IPS-18a (cell line): ENCODE data around the gene WNT7A.

Source experiments
- H3K27ac ChIP-seq: one replicate; pipeline ENCODE4 v1.5.1; 2013; ENCODE audit warnings: low read length
- H3K27me3 ChIP-seq: one replicate; pipeline ENCODE4 v1.6.1; 2013; ENCODE audit warnings: mild to moderate bottlenecking, low read length; ENCODE audit not compliant: control insufficient read depth, insufficient read depth
- H3K36me3 ChIP-seq: one replicate; pipeline ENCODE4 v1.6.1; 2013; ENCODE audit warnings: low read depth, low read length; ENCODE audit not compliant: control insufficient read depth
- H3K4me1 ChIP-seq: one replicate; pipeline ENCODE4 v1.6.1; 2013; ENCODE audit warnings: low read depth, low read length; ENCODE audit not compliant: control insufficient read depth
- H3K4me3 ChIP-seq: one replicate; pipeline ENCODE4 v1.5.1; 2013; ENCODE audit warnings: low read length
- H3K9ac ChIP-seq: one replicate; pipeline ENCODE4 v1.6.1; 2013; ENCODE audit warnings: mild to moderate bottlenecking, low read length, moderate library complexity
- H3K9me3 ChIP-seq: one replicate; pipeline ENCODE4 v1.6.1; 2013; ENCODE audit warnings: low read depth, low read length; ENCODE audit not compliant: control insufficient read depth

WNT7A gene

GRCh38 chr3:13870902-13871301, 9.0 kb downstream of the WNT7A start:
- H3K36me3 ChIP-seq = no peaks in the 10 kb centered on the region
- H3K4me3 ChIP-seq = no peak overlapping the region
- H3K9ac ChIP-seq = no peak overlapping the region
- H3K4me1 ChIP-seq = peaks cover 12% of the 10 kb centered on the region
- H3K9me3 ChIP-seq = no peaks in the 10 kb centered on the region
- H3K27ac ChIP-seq = no peak overlapping the region
- peaks cover 17% of the 10 kb centered on the region for H3K27me3 ChIP-seq

GRCh38 chr3:13869761-13870343, 10.0 kb downstream of the WNT7A start:
- H3K27ac ChIP-seq = no peak overlapping the region

GRCh38 chr3:13868844-13869724, 10.8 kb downstream of the WNT7A start:
- Histone ChIP-seq H3K27ac (no peak overlapping the region), H3K36me3 (no peaks in the 10 kb centered on the region), H3K4me3 (no peak overlapping the region), H3K4me1 (peaks cover 11% of the 10 kb centered on the region), H3K27me3 (no peaks in the 10 kb centered on the region), H3K9me3 (no peaks in the 10 kb centered on the region), H3K9ac (no peak overlapping the region)

More at GRCh38 chr3:13869761-13870343, 10.0 kb downstream of the WNT7A start:
- Histone ChIP-seq H3K4me1 (peaks cover 12% of the 10 kb centered on the region), H3K9me3 (no peaks in the 10 kb centered on the region), H3K4me3 (no peak overlapping the region), H3K36me3 (no peaks in the 10 kb centered on the region), H3K27me3 (peaks cover 6% of the 10 kb centered on the region), H3K9ac (no peak overlapping the region)

GRCh38 chr3:13867732-13868131, 12.1 kb downstream of the WNT7A start:
- Histone ChIP-seq H3K4me3 (no peak overlapping the region), H3K27me3 (no peaks in the 10 kb centered on the region), H3K36me3 (no peaks in the 10 kb centered on the region), H3K9me3 (no peaks in the 10 kb centered on the region), H3K9ac (no peak overlapping the region), H3K4me1 (no peaks in the 10 kb centered on the region), H3K27ac (no peak overlapping the region)

- Histone ChIP-seq H3K4me3 (no peak overlapping the region), H3K27ac (no peak overlapping the region), H3K9me3 (no peaks in the 10 kb centered on the region), H3K4me1 (no peaks in the 10 kb centered on the region), H3K27me3 (no peaks in the 10 kb centered on the region), H3K36me3 (no peaks in the 10 kb centered on the region), H3K9ac (no peak overlapping the region)
Observed at GRCh38 chr3:13866041-13866965, 13.6 kb downstream of the WNT7A start.

GRCh38 chr3:13865581-13865980, 14.3 kb downstream of the WNT7A start:
- no peaks in the 10 kb centered on the region for H3K4me1 ChIP-seq
- no peaks in the 10 kb centered on the region for H3K9me3 ChIP-seq
- H3K4me3 ChIP-seq = no peak overlapping the region
- no peaks in the 10 kb centered on the region for H3K27me3 ChIP-seq
- no peak overlapping the region for H3K9ac ChIP-seq
- no peak overlapping the region for H3K27ac ChIP-seq
- H3K36me3 ChIP-seq = no peaks in the 10 kb centered on the region

- Histone ChIP-seq H3K4me3 (no peak overlapping the region), H3K27me3 (no peaks in the 10 kb centered on the region), H3K9me3 (no peaks in the 10 kb centered on the region), H3K27ac (no peak overlapping the region), H3K4me1 (no peaks in the 10 kb centered on the region), H3K36me3 (no peaks in the 10 kb centered on the region), H3K9ac (no peak overlapping the region)
Observed at GRCh38 chr3:13865106-13865505, 14.8 kb downstream of the WNT7A start.

- Histone ChIP-seq H3K4me3 (no peak overlapping the region), H3K9ac (no peak overlapping the region), H3K27me3 (no peaks in the 10 kb centered on the region), H3K36me3 (no peaks in the 10 kb centered on the region), H3K4me1 (no peaks in the 10 kb centered on the region), H3K27ac (no peak overlapping the region), H3K9me3 (no peaks in the 10 kb centered on the region)
Observed at GRCh38 chr3:13863965-13864595, 15.8 kb downstream of the WNT7A start.

GRCh38 chr3:13863382-13863952, 16.4 kb downstream of the WNT7A start:
- H3K9ac ChIP-seq = no peak overlapping the region
- H3K4me3 ChIP-seq = no peak overlapping the region
- no peaks in the 10 kb centered on the region for H3K9me3 ChIP-seq
- no peak overlapping the region for H3K27ac ChIP-seq
- H3K36me3 ChIP-seq = no peaks in the 10 kb centered on the region
- H3K4me1 ChIP-seq = no peaks in the 10 kb centered on the region
- no peaks in the 10 kb centered on the region for H3K27me3 ChIP-seq

GRCh38 chr3:13861461-13861860, 18.4 kb downstream of the WNT7A start:
- H3K9me3 ChIP-seq = no peaks in the 10 kb centered on the region
- no peaks in the 10 kb centered on the region for H3K27me3 ChIP-seq
- no peak overlapping the region for H3K9ac ChIP-seq
- H3K4me1 ChIP-seq = no peaks in the 10 kb centered on the region
- H3K36me3 ChIP-seq = no peaks in the 10 kb centered on the region
- no peak overlapping the region for H3K4me3 ChIP-seq
- no peak overlapping the region for H3K27ac ChIP-seq

GRCh38 chr3:13860001-13860400, 19.9 kb downstream of the WNT7A start:
- no peaks in the 10 kb centered on the region for H3K36me3 ChIP-seq
- H3K9ac ChIP-seq = no peak overlapping the region
- H3K27ac ChIP-seq = no peak overlapping the region
- H3K27me3 ChIP-seq = no peaks in the 10 kb centered on the region
- H3K4me1 ChIP-seq = no peaks in the 10 kb centered on the region
- H3K4me3 ChIP-seq = no peak overlapping the region
- no peaks in the 10 kb centered on the region for H3K9me3 ChIP-seq
